Neutrophil (primary cell): ENCODE results near the gene CYP4X1.

Source experiments
- H3K27ac ChIP-seq: fragments of 200-600 bp; sonication (generic); 2 replicates; pipeline ENCODE4 v1.5.1; 2016; ENCODE audit warnings: mild to moderate bottlenecking, moderate library complexity
- H3K27me3 ChIP-seq: fragments of 200-600 bp; sonication (generic); 2 replicates; pipeline ENCODE4 v1.6.0; 2016; ENCODE audit warnings: mild to moderate bottlenecking
- H3K36me3 ChIP-seq: fragments of 200-600 bp; sonication (generic); 2 replicates; pipeline ENCODE4 v1.5.1; 2017
- H3K4me1 ChIP-seq, 2 experiments: fragments of 200-600 bp in 1 of 2; sonication (generic) in 1 of 2; 1 replicate in 1 of 2; 2 replicates in 1 of 2; pipeline versions ENCODE4 v1.5.1 to v1.6.1; 2013 to 2016; ENCODE audit warnings: low read depth in 1 of 2, low read length in 1 of 2, mild to moderate bottlenecking in 1 of 2, moderate library complexity in 1 of 2; ENCODE audit not compliant: control insufficient read depth in 1 of 2, insufficient read depth in 1 of 2
- H3K4me3 ChIP-seq, 2 experiments: fragments of 200-600 bp in 1 of 2; sonication (generic) in 1 of 2; 1 replicate in 1 of 2; 2 replicates in 1 of 2; pipeline ENCODE4 v1.5.1; 2013 to 2016; ENCODE audit warnings: low read depth in 1 of 2, low read length in 1 of 2, mild to moderate bottlenecking in 1 of 2, moderate library complexity in 1 of 2
- H3K9me3 ChIP-seq: fragments of 200-600 bp; sonication (generic); 2 replicates; pipeline ENCODE4 v1.5.1; 2016
- CTCF ChIP-seq: fragments of 200-600 bp; sonication (generic); IDR thresholded peaks from 2 replicates; pipeline ENCODE4 v1.5.1; 2016; ENCODE audit warnings: antibody characterized with exemption

Gene CYP4X1

DNA sequence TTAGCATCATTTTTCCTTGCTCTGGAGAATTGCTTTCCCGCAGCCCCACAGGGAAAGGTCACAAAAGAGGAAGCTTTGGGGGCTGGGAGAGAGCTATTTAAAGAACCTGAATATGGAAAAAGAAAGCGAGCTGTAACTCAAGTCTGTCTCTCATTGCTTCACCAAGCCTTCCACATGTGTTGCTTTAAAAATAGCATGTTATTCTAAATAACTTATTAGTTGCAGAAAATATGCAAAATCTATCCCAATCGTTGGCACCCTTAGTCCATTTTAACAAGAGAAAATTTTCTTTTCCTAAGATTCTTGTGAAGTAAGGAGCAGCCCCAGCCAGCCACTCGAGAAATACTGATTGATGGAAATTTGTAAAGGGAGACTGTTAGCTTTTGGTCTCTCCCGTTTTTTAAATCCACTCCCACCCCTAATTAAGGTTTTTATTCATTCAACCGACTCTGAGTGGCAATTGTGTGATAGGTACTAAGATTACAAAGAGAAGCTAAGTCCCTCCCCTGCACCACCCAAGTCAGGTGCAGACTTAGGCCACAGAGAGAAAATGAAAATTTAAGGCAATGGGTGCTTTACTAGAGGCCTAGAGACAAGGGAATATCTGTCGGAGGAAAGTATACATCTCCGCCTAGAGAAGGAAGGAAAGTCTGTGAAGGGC lies 802 bp downstream of the CYP4X1 start:
- peaks cover 53% of the 10 kb centered on the region for H3K27me3 ChIP-seq
- no peaks in the 10 kb centered on the region for H3K9me3 ChIP-seq
- no peak overlapping the region for H3K4me3 ChIP-seq
- no peak for TF ChIP-seq CTCF
- no peak overlapping the region for H3K27ac ChIP-seq
- no peaks in the 10 kb centered on the region for H3K36me3 ChIP-seq
- no peaks in the 10 kb centered on the region for H3K4me1 ChIP-seq

GRCh38 chr1:47030170-47030805 lies 6.8 kb downstream of the CYP4X1 start:
- no peaks in the 10 kb centered on the region for H3K36me3 ChIP-seq
- H3K4me1 ChIP-seq: no peaks in the 10 kb centered on the region
- H3K27ac ChIP-seq: no peak overlapping the region
- no peak for TF ChIP-seq CTCF
- H3K4me3 ChIP-seq: no peak overlapping the region
- no peaks in the 10 kb centered on the region for H3K9me3 ChIP-seq
- H3K27me3 ChIP-seq: peaks cover 14% of the 10 kb centered on the region

DNA sequence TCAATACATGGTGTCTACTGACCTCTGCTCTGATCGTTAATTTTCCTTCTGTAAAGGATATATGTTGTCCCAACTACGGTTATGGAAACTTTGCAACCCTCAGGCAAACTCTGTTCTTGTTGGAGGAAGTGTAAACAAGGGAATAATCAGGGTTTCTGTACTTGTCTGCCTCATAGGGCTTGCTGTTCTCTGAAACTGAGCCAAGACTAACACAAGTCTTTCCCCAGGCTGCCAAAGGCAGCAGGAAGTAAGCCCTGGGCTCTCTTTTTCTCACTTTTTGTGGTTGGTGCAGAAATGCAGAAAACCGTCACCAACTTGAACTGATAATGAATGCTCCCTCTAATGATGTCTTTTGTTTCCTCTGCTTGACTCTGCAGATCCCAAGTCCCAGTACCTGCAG lies 7.6 kb downstream of the CYP4X1 start:
- peaks cover 6% of the 10 kb centered on the region for H3K27me3 ChIP-seq
- H3K4me3 ChIP-seq: no peak overlapping the region
- H3K9me3 ChIP-seq: no peaks in the 10 kb centered on the region
- H3K36me3 ChIP-seq: no peaks in the 10 kb centered on the region
- no peaks in the 10 kb centered on the region for H3K4me1 ChIP-seq
- no peak overlapping the region for H3K27ac ChIP-seq
- no peak for TF ChIP-seq CTCF

DNA sequence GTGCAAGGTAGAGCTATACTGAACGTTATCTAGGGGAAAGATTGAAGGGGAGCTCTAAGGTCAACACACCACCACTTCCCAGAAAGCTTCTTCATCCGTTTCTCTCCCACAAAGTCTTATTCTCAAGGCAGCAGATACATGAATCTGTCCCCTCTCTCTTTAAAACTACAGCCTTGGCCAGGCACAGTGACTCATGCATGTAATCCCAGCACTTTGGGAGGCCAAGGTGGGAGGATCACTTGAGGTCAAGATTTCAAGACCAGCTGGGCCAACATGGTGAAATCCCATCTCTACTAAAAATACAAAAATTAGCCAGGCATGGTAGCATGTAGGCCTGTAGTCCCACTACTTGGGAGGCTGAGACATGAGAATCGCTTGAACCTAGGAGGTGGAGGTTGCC lies 8.1 kb downstream of the CYP4X1 start:
- no peak overlapping the region for H3K27ac ChIP-seq
- H3K4me3 ChIP-seq: no peak overlapping the region
- no peaks in the 10 kb centered on the region for H3K9me3 ChIP-seq
- H3K4me1 ChIP-seq: no peaks in the 10 kb centered on the region
- no peak for TF ChIP-seq CTCF
- H3K27me3 ChIP-seq: peaks cover 1% of the 10 kb centered on the region
- H3K36me3 ChIP-seq: no peaks in the 10 kb centered on the region

DNA sequence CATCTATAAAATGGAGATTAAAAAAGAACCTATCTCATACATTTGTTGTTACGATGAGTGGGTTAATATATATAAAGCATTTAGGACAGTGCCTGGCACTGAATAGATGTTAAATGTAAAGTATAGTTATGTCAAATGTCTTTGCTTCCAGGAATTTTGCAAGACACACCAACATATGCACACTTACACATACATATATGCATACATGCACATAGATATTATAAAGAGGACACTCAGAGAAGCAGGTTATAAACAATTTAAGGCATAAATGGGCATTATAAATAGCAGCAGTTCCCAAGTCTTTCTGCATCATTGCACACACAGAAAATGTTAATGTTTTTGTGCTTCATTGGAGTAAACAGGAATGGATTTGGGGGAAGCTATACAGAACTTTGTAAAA lies 13.3 kb downstream of the CYP4X1 start:
- Histone ChIP-seq H3K27me3 (peaks cover 41% of the 10 kb centered on the region), H3K9me3 (no peaks in the 10 kb centered on the region), H3K4me1 (no peaks in the 10 kb centered on the region), H3K36me3 (no peaks in the 10 kb centered on the region), H3K4me3 (no peak overlapping the region), H3K27ac (no peak overlapping the region)
- TF ChIP-seq CTCF: no peak
